Liver (tissue), 9 donors: ENCODE data around the gene PRRT1B. TPM values are rescaled to one million over a fixed set of nuclear protein-coding genes. Genes with fewer than 3 reads are reported as not detected.

Experiments
- DNase-seq: peaks from one replicate; pipeline ENCODE4 v3.0.0-alpha.2; 2017; ENCODE audit warnings: low spot score
- H3K27ac ChIP-seq, 2 donors: one replicate each; pipeline ENCODE4 v1.7.0; 2013; ENCODE audit warnings: inconsistent platforms in 2 of 2, low read length in 2 of 2, control low read depth in 1 of 2, low read depth in 1 of 2, mild to moderate bottlenecking in 1 of 2
- H3K27me3 ChIP-seq, 4 donors: one replicate each; pipeline versions ENCODE4 v1.6.1 to v1.7.0; 2013; ENCODE audit warnings: low read length in 3 of 4, inconsistent platforms in 1 of 4, mild to moderate bottlenecking in 1 of 4, moderate library complexity in 1 of 4; ENCODE audit not compliant: control insufficient read depth in 4 of 4, insufficient read depth in 4 of 4
- H3K36me3 ChIP-seq, 4 donors: one replicate each; pipeline versions ENCODE4 v1.6.1 to v1.7.0; 2013; ENCODE audit warnings: low read length in 3 of 4, mild to moderate bottlenecking in 3 of 4, low read depth in 1 of 4, moderate library complexity in 1 of 4; ENCODE audit not compliant: control insufficient read depth in 4 of 4, insufficient read depth in 3 of 4
- H3K4me1 ChIP-seq, 4 donors: one replicate each; pipeline versions ENCODE4 v1.6.1 to v1.7.0; 2013; ENCODE audit warnings: low read length in 3 of 4, mild to moderate bottlenecking in 3 of 4, moderate library complexity in 1 of 4; ENCODE audit not compliant: control insufficient read depth in 4 of 4, insufficient read depth in 4 of 4
- H3K4me3 ChIP-seq, 3 donors: one replicate each; pipeline versions ENCODE4 v1.6.1 to v1.7.0; 2013; ENCODE audit warnings: low read length in 3 of 3, control low read depth in 1 of 3, low read depth in 1 of 3, mild to moderate bottlenecking in 1 of 3
- H3K9ac ChIP-seq, 2 donors: one replicate each; pipeline ENCODE4 v1.7.0; 2013; ENCODE audit warnings: low read length in 2 of 2, mild to moderate bottlenecking in 2 of 2, moderate library complexity in 2 of 2, control low read depth in 1 of 2, low read depth in 1 of 2
- H3K9me3 ChIP-seq, 4 donors: one replicate each; pipeline versions ENCODE4 v1.6.1 to v1.7.0; 2013; ENCODE audit warnings: low read length in 3 of 4; ENCODE audit not compliant: control insufficient read depth in 4 of 4
- ATF3 ChIP-seq: IDR thresholded peaks from 2 replicates; pipeline ENCODE4 v1.6.1; 2016; ENCODE audit warnings: antibody characterized with exemption
- CTCF ChIP-seq: fragments of 150-350 bp; IDR thresholded peaks from 2 replicates; pipeline ENCODE4 v1.5.1; 2017; ENCODE audit warnings: improper control_type of control experiment, low read depth, low read length; ENCODE audit not compliant: missing input control
- FOXA1 ChIP-seq: IDR thresholded peaks from 2 replicates; pipeline ENCODE4 v1.6.1; 2016; ENCODE audit warnings: antibody characterized with exemption
- FOXA2 ChIP-seq: IDR thresholded peaks from 2 replicates; pipeline ENCODE4 v1.6.1; 2016; ENCODE audit warnings: antibody characterized with exemption
- GABPA ChIP-seq, 2 donors: IDR thresholded peaks in 1 of 2; conservative IDR thresholded peaks in 1 of 2; 2 replicates each; pipeline ENCODE4 v1.6.1; 2016; ENCODE audit warnings: antibody characterized with exemption in 2 of 2, mild to moderate bottlenecking in 1 of 2, moderate library complexity in 1 of 2
- HNF4A ChIP-seq, 2 donors: conservative IDR thresholded peaks; 2 replicates each; pipeline ENCODE4 v1.6.1; 2016; ENCODE audit warnings: antibody characterized with exemption in 2 of 2, mild to moderate bottlenecking in 2 of 2
- HNF4G ChIP-seq: IDR thresholded peaks from 2 replicates; pipeline ENCODE4 v1.6.1; 2016; ENCODE audit warnings: antibody characterized with exemption
- JUND ChIP-seq, 2 donors: IDR thresholded peaks; 2 replicates each; pipeline ENCODE4 v1.6.1; 2016; ENCODE audit warnings: antibody characterized with exemption in 2 of 2
- MAX ChIP-seq: IDR thresholded peaks from 2 replicates; pipeline ENCODE4 v1.6.1; 2016; ENCODE audit warnings: antibody characterized with exemption
- NR2F2 ChIP-seq: IDR thresholded peaks from 2 replicates; pipeline ENCODE4 v1.6.1; 2016; ENCODE audit warnings: antibody characterized with exemption
- RAD21 ChIP-seq, 2 donors: IDR thresholded peaks; 2 replicates each; pipeline ENCODE4 v1.6.1; 2016; ENCODE audit warnings: antibody characterized with exemption in 2 of 2, mild to moderate bottlenecking in 2 of 2
- RXRA ChIP-seq, 2 donors: IDR thresholded peaks; 2 replicates each; pipeline ENCODE4 v1.6.1; 2017 to 2018; ENCODE audit warnings: antibody characterized with exemption in 2 of 2, mild to moderate bottlenecking in 1 of 2
- SP1 ChIP-seq: IDR thresholded peaks from 2 replicates; pipeline ENCODE4 v1.6.1; 2018; ENCODE audit warnings: antibody characterized with exemption, mild to moderate bottlenecking
- TAF1 ChIP-seq: conservative IDR thresholded peaks from 2 replicates; pipeline ENCODE4 v1.6.1; 2016; ENCODE audit warnings: antibody characterized with exemption, mild to moderate bottlenecking
- YY1 ChIP-seq: IDR thresholded peaks from 2 replicates; pipeline ENCODE4 v1.6.1; 2016; ENCODE audit warnings: antibody characterized with exemption, mild to moderate bottlenecking
- ZBTB33 ChIP-seq: IDR thresholded peaks from 2 replicates; pipeline ENCODE4 v1.6.1; 2016; ENCODE audit warnings: antibody characterized with exemption
- WGBS: extraction: QIAGEN DNeasy Blood & Tissue Kit; methylation state at CpG from one replicate; pipeline ENCODE4 v1.1.7; 2013; 5-methylcytosine and 5-hydroxymethylcytosine counted together
- polyA plus RNA-seq, 2 donors: library from polyadenylated mRNA; stranded (reverse) in 1 of 2; unstranded in 1 of 2; fragments of 200-250 nt in 1 of 2; fragments of >200 nt in 1 of 2; fragmentation: Nextera tagmentation in 1 of 2; extraction: Ambion mirVana in 1 of 2; gene quantifications; one replicate each; pipeline versions ENCODE4 v1.2.1 to v1.2.3, GENCODE V29; 2013 to 2015
- total RNA-seq, 2 donors: library from RNA; depleted of rRNA; stranded (reverse); fragments of >200 nt; gene quantifications; one replicate each; pipeline ENCODE4 v1.2.3, GENCODE V29; 2014
- donor health status: healthy.
- donor health status: healthy.
- donor health status: healthy.
- donor health status: healthy.
- donor health status: healthy.

PRRT1B gene
- total and polyA plus RNA-seq, 4 donors: 0.15 to 1.9 (median 1.4) TPM

GRCh38 chr9:131502781-131503625, 42.3 kb upstream of the PRRT1B start, which contains the start of gene POMT1:
Gene POMT1, plus strand, starts transcription at chr9:131502918. Its CDS starts 1,301 bp downstream, at chr9:131504219.
- H3K27me3 ChIP-seq: no peaks in the 10 kb centered on the region
- peak in 1 of 2 donors; percentile 46 for TF ChIP-seq RAD21 (IDR thresholded peaks at IDR 0.05)
- no peak for TF ChIP-seq RXRA (IDR thresholded peaks at IDR 0.05)
- under 1% methylated on average over 83 of the region's 83 CpGs for WGBS
- peak within 1 kb of the TSS; percentile 19 to 62 for H3K9ac ChIP-seq
- H3K4me3 ChIP-seq: peak within 1 kb of the TSS; percentile 77 to 91 (median 89)
- H3K27ac ChIP-seq: peak within 1 kb of the TSS; percentile 43 to 47
- peaks cover 1 to 17% (median 10%) of the 10 kb centered on the region in 4 donors for H3K36me3 ChIP-seq
- DNase-seq: peak; percentile 76
- H3K9me3 ChIP-seq: no peaks in the 10 kb centered on the region
- peaks cover 6 to 29% (median 16%) of the 10 kb centered on the region in 4 donors for H3K4me1 ChIP-seq

- H3K9ac ChIP-seq: peak overlapping the region in 1 of 2 donors; percentile 66
- no peak for TF ChIP-seq TAF1
- TF ChIP-seq HNF4G: no peak
- TF ChIP-seq HNF4A (conservative IDR thresholded peaks at IDR 0.05): no peak
- TF ChIP-seq SP1: no peak
- TF ChIP-seq GABPA (IDR thresholded peaks at IDR 0.05 in 1 of 2, conservative IDR thresholded peaks at IDR 0.05 in 1 of 2): no peak
- no peak for TF ChIP-seq FOXA1
- no peak for TF ChIP-seq JUND (IDR thresholded peaks at IDR 0.05)
- no peak for TF ChIP-seq MAX
- peaks cover 0 to 8% (median 6%) of the 10 kb centered on the region in 4 donors for H3K36me3 ChIP-seq
- peak overlapping the region; percentile 77 to 91 (median 89) for H3K4me3 ChIP-seq
- no peaks in the 10 kb centered on the region for H3K9me3 ChIP-seq
- no peak for DNase-seq
- H3K27me3 ChIP-seq: no peaks in the 10 kb centered on the region
- WGBS: 35% methylated on average over 32 of the region's 32 CpGs
- H3K4me1 ChIP-seq: peaks cover 6 to 29% (median 16%) of the 10 kb centered on the region in 4 donors
- no peak overlapping the region for H3K27ac ChIP-seq
Observed at GRCh38 chr9:131503626-131504465, 41.5 kb upstream of the PRRT1B start.

- WGBS: 93% methylated on average over 8 of the region's 8 CpGs
- DNase-seq: no peak
- no peak for TF ChIP-seq RAD21 (IDR thresholded peaks at IDR 0.05)
- no peak for TF ChIP-seq GABPA (IDR thresholded peaks at IDR 0.05 in 1 of 2, conservative IDR thresholded peaks at IDR 0.05 in 1 of 2)
- TF ChIP-seq SP1: no peak
- TF ChIP-seq FOXA2: no peak
- no peak for TF ChIP-seq FOXA1
- TF ChIP-seq YY1: no peak
- no peak for TF ChIP-seq ATF3
- no peak for TF ChIP-seq RXRA (IDR thresholded peaks at IDR 0.05)
- TF ChIP-seq TAF1: no peak
- TF ChIP-seq NR2F2: no peak
- no peak for TF ChIP-seq CTCF
- TF ChIP-seq JUND (IDR thresholded peaks at IDR 0.05): no peak
- TF ChIP-seq HNF4G: no peak
- TF ChIP-seq ZBTB33: no peak
- Histone ChIP-seq H3K4me1 (peaks cover 6 to 29% (median 16%) of the 10 kb centered on the region in 4 donors), H3K27ac (no peak overlapping the region), H3K9me3 (no peaks in the 10 kb centered on the region), H3K9ac (no peak overlapping the region), H3K27me3 (no peaks in the 10 kb centered on the region), H3K4me3 (no peak overlapping the region), H3K36me3 (peaks cover 0 to 5% (median 3%) of the 10 kb centered on the region in 4 donors)
Observed at GRCh38 chr9:131505012-131505411, 40.3 kb upstream of the PRRT1B start.
